ENCODE measurements around the gene STK17B. TPM values are rescaled to one million over a fixed set of nuclear protein-coding genes. Genes with fewer than 3 reads are reported as not detected.

The STK17B gene
- total RNA-seq, 1 experiment from 2014 or later: 16.9 TPM

DNA sequence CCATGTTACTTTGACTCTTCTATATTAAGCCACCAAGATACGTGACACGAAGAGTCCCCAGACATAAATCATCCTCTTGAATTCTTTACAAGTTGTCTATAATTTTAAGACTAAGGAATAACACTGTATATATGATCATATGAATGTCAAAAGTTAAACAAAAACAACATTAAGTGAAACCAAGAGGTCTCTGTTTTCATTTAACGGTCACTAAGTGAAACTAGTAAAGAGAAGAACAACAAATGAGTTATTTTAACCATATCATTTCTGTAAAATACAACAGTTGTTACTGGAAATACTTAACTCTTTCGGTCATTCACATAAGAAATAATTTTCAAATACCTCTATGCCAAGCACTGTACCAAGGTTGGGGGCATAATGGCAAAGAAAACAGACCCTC, 45.7 kb upstream of the STK17B start:
- ChIA-PET RAD21 (ENCODE audit: low non-redundant PET in 1 of 2, low total read pairs in 2 of 2, uncharacterized antibody in 2 of 2, unreplicated experiment in 2 of 2) (no interaction called here), POLR2A (no interaction called here)

More for the DNA sequence above, 45.7 kb upstream of the STK17B start:
- ATAC-seq: no peak
- Histone ChIP-seq H2AFZ (ENCODE audit: low read depth, low read length, poor library complexity, severe bottlenecking) (no peak overlapping the region), H3K36me3 (ENCODE audit: control insufficient read depth in 1 of 2, insufficient read depth in 2 of 2, low read length in 2 of 2) (no peaks in the 10 kb centered on the region), H3K9me3 (ENCODE audit: control insufficient read depth in 1 of 2, insufficient read depth in 1 of 2, low read depth in 1 of 2, low read length in 2 of 2) (no peaks in the 10 kb centered on the region), H3K9ac (ENCODE audit: low read length) (no peak overlapping the region), H3K4me2 (ENCODE audit: low read length) (no peak overlapping the region), H3K4me1 (ENCODE audit: control insufficient read depth in 1 of 2, insufficient read depth in 2 of 2, low read length in 2 of 2) (no peaks in the 10 kb centered on the region), H3K79me2 (ENCODE audit: insufficient read depth, low read length) (no peaks in the 10 kb centered on the region), H3K4me3 (replicated peaks in 1 of 2; ENCODE audit: low read depth in 1 of 2, low read length in 2 of 2) (no peak overlapping the region), H4K20me1 (ENCODE audit: insufficient read depth) (no peaks in the 10 kb centered on the region), H3K27me3 (ENCODE audit: insufficient read depth, low read length) (no peaks in the 10 kb centered on the region), H3K9me2 (ENCODE audit: insufficient read depth) (no peaks in the 10 kb centered on the region), H3K27ac (ENCODE audit: low read depth, low read length) (no peak overlapping the region)
- DNase-seq (ENCODE audit: low read depth, low spot score): no peak
- CTCF ChIA-PET: no interaction called here
- no peak for TF ChIP-seq CBX3 (IDR thresholded peaks at IDR 0.05; ENCODE audit: low read depth)
- no peak for TF ChIP-seq POLR2AphosphoS5 (IDR thresholded peaks at IDR 0.05; ENCODE audit: low read depth, low read length)
- TF ChIP-seq, protein P1, sequence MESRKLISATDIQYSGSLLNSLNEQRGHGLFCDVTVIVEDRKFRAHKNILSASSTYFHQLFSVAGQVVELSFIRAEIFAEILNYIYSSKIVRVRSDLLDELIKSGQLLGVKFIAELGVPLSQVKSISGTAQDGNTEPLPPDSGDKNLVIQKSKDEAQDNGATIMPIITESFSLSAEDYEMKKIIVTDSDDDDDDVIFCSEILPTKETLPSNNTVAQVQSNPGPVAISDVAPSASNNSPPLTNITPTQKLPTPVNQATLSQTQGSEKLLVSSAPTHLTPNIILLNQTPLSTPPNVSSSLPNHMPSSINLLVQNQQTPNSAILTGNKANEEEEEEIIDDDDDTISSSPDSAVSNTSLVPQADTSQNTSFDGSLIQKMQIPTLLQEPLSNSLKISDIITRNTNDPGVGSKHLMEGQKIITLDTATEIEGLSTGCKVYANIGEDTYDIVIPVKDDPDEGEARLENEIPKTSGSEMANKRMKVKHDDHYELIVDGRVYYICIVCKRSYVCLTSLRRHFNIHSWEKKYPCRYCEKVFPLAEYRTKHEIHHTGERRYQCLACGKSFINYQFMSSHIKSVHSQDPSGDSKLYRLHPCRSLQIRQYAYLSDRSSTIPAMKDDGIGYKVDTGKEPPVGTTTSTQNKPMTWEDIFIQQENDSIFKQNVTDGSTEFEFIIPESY (IDR thresholded peaks at IDR 0.05; ENCODE audit: extremely low read depth, insufficient replicate concordance, low read length): no peak
- TF ChIP-seq, protein P2, sequence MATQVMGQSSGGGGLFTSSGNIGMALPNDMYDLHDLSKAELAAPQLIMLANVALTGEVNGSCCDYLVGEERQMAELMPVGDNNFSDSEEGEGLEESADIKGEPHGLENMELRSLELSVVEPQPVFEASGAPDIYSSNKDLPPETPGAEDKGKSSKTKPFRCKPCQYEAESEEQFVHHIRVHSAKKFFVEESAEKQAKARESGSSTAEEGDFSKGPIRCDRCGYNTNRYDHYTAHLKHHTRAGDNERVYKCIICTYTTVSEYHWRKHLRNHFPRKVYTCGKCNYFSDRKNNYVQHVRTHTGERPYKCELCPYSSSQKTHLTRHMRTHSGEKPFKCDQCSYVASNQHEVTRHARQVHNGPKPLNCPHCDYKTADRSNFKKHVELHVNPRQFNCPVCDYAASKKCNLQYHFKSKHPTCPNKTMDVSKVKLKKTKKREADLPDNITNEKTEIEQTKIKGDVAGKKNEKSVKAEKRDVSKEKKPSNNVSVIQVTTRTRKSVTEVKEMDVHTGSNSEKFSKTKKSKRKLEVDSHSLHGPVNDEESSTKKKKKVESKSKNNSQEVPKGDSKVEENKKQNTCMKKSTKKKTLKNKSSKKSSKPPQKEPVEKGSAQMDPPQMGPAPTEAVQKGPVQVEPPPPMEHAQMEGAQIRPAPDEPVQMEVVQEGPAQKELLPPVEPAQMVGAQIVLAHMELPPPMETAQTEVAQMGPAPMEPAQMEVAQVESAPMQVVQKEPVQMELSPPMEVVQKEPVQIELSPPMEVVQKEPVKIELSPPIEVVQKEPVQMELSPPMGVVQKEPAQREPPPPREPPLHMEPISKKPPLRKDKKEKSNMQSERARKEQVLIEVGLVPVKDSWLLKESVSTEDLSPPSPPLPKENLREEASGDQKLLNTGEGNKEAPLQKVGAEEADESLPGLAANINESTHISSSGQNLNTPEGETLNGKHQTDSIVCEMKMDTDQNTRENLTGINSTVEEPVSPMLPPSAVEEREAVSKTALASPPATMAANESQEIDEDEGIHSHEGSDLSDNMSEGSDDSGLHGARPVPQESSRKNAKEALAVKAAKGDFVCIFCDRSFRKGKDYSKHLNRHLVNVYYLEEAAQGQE (IDR thresholded peaks at IDR 0.05; ENCODE audit: low read depth): no peak
- TF ChIP-seq ZFX (IDR thresholded peaks at IDR 0.05): no peak
- no peak for TF ChIP-seq YY1 (IDR thresholded peaks at IDR 0.05; ENCODE audit: extremely low read depth, insufficient replicate concordance, low read depth, low read length)
- intact Hi-C loops (cut with micrococcal nuclease): no loop called here
- no TSS peak for BruUV-seq (replicated peaks)

All from HCT116 (cell line).